IPS-NIHi7 (cell line): Measurements from ENCODE around the gene NRCAM.

Experiments used
- DNase-seq: peaks from one replicate; pipeline ENCODE4 v3.0.0; 2012; ENCODE audit warnings: mixed read lengths; ENCODE audit errors: extremely low spot score

The NRCAM gene

GRCh38 chr7:108308276-108308675, 148.0 kb downstream of the NRCAM start:
- DNase-seq: no peak

DNA sequence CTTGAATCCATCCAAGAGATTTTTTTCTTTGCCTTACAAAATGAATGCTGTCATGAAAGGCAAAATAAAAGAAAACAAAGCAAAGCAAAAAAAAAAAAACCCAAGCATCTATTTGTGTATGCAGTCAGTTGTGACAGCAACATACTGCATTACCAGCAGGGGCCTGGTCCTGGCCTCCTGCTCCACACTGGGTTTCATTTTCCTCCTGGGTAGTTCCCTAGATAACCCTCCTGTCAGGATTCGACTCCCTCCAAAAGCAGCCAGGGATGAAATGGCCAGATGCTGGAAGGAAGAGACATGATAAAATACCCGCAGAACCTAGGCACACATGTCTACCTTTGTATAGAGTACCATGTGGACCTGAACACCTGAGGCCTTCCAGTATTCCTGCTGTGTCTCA, 148.6 kb downstream of the NRCAM start:
- no peak for DNase-seq

DNA sequence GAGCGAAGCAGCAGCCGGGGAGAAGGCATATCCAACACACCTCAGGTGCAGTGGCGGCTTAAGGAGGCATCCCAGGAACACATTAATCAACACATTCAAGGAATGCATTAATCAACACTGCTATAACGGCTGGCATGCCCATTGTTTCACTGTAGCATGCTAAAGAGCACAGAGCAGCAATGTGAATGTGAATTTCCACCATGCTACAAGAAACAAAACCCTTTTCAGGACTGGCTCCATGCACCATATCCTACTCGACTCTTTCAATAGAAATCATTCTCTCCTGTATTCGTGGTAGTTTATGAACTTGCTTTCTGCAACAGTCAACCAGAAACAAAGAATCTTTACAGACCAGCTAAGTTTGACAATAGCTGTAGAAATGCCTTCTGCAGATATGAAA, 149.0 kb downstream of the NRCAM start:
- DNase-seq: no peak

DNA sequence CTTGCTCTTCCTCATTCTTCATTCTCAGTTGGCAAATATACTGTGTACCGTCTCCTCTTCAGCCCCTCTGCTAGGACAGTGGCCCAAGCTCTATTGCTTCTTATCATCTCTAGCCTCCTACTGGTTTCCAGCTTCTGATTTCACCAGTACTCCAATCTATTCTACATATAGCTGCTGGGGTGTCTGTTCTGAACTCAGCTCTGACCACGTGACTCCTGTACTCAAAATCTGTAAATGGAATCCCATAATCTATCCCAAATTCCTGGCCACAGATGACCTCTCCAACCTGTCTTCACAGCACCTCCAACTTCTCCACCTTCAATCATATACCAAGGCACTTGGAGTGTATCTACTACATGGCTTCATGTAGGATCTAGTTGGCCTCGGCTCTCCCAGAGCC, 152.9 kb downstream of the NRCAM start:
- no peak for DNase-seq

GRCh38 chr7:108301387-108301786, 154.8 kb downstream of the NRCAM start:
- DNase-seq: no peak

DNA sequence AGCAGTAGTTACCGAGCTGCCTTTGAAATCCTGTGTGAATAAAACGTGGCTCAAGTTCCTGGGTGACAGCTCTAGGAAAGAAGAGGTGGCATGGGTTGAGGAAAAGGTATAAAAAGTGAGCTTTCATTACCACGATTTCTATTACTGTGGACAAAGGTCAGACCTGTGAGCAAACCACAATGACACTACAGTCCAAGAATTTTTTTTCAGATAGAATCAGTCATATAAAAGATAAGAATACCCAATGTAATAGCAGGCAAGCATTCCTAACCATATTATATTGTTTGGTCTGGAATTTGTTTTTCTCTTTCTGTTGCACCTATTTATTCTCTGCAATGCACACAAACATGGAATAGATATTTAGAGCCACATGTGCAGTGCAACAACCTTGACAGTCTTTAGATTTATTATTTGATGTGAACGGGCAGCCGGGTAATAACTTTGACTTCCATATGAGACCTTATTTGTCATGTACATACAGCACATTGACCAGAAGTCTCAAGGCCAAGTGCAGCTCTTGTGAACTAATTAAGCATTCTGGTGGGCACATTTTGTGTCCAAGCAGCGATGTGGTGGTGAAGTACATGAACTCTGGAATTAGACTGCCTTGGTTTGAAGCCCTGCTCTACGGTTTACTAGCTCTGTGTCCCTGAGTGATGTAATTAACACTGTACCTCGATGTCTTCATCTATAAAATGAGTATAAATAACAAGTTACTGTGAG, 156.8 kb downstream of the NRCAM start:
- DNase-seq: no peak

DNA sequence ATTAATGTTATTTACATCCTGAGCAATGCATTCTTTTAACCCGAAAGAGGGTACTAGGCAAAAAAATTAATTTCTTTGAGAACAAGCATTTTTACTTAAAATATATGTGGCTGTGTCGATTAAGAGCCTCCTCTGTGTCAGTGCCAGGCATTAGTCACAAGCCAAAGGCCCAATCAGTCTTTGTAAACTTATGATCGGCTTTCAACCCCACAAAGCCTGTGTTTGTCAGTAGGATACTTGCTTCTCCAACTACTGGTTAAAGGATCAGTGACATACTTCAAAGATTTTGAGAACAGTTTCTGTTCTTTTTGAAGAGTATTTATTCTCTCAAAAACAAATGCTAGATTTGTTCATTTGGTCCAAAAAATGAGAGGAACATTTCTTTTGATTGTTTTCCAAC, 159.3 kb downstream of the NRCAM start:
- DNase-seq: no peak

- DNase-seq: no peak
Observed at GRCh38 chr7:108294595-108294994, 161.6 kb downstream of the NRCAM start.

GRCh38 chr7:108293149-108293612, 163.1 kb downstream of the NRCAM start:
- DNase-seq: no peak

- no peak for DNase-seq
Observed at GRCh38 chr7:108292541-108292940, 163.7 kb downstream of the NRCAM start.

DNA sequence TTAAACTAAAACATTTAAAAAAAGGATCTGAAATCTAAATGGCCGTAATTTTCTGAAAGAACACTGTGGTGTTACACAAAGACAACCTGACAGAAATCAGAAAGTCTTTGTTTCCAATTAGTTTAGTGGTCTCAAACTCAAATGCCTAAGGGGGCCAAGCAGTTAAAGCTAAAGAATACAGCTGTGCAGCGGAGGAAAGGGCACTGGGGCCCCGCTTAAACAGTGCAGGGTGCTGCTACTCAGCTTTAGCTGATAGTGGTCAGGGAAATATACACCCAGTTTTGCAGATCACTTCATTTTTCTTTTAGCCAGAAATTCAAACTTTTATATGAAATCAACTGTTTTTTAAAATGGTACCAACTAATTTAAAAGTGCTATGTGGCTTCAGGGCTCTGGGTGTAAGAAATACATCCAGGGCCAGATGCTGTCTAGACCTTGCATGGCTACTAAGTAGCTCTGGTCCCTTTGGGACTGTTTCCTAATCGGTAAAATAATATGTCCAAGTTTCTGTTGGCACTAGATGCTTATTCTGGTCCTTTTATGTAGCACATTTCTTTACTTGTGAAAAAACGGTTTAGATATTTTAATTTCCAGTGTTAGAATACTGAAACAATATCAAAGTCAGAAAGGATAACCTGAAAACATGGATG, 164.3 kb downstream of the NRCAM start:
- DNase-seq: no peak

- no peak for DNase-seq
Observed at GRCh38 chr7:108291152-108291508, 165.1 kb downstream of the NRCAM start.

- DNase-seq: no peak
Observed at GRCh38 chr7:108290459-108291151, 165.6 kb downstream of the NRCAM start.

- no peak for DNase-seq
Observed at GRCh38 chr7:108289852-108290251, 166.4 kb downstream of the NRCAM start.

GRCh38 chr7:108287857-108288256, 168.4 kb downstream of the NRCAM start:
- DNase-seq: no peak

DNA sequence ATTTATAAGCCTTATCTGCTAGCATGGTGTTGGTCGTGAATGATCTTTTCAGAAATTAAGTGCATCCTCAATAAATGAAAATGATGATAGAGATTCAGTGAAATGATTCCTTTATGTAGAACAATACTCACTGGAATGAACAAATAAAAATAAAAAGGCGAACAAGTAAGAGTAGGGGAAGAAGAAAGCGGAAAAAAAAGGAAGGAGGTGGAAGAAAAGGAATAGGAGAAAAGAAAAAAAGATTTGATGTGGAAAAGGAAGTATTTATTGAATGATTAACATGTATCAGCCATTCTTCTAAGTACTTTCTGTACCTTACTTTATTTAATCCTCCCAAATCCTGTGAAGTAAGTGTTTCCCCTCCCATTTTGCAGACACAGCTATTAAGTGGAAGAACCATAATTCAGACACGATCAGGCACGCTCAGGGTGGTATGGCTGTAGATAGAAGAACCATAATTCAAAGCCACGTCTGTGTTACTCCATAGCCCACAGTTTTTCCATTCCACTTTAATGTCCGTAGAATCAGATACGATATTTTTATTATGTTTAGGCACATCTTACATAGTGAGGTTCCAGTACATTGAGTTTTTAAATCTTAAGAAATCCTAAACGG, 169.8 kb downstream of the NRCAM start:
- no peak for DNase-seq

GRCh38 chr7:108285778-108286177, 170.5 kb downstream of the NRCAM start:
- no peak for DNase-seq

- no peak for DNase-seq
Observed at GRCh38 chr7:108285003-108285368, 171.2 kb downstream of the NRCAM start.

GRCh38 chr7:108284349-108285002, 171.8 kb downstream of the NRCAM start:
- DNase-seq: no peak

DNA sequence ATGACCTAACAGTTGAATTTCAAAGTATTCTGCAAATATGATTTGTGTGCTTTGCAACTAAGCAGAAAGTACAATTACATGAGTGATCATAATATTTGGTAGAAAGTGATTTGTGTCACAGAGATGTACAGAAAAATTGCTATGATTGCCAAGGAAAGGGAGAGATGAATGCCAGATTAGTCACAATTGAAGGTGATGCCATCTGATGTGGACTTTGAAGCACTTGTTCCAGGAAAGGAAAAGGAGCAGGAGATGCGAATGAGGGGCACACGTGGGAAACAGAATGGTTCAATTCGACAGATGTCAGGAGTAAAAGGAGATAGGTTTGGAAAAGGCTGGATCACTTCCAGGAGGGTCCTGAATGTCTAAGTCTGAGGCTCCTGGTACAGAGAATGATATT, 173.0 kb downstream of the NRCAM start:
- no peak for DNase-seq

DNA sequence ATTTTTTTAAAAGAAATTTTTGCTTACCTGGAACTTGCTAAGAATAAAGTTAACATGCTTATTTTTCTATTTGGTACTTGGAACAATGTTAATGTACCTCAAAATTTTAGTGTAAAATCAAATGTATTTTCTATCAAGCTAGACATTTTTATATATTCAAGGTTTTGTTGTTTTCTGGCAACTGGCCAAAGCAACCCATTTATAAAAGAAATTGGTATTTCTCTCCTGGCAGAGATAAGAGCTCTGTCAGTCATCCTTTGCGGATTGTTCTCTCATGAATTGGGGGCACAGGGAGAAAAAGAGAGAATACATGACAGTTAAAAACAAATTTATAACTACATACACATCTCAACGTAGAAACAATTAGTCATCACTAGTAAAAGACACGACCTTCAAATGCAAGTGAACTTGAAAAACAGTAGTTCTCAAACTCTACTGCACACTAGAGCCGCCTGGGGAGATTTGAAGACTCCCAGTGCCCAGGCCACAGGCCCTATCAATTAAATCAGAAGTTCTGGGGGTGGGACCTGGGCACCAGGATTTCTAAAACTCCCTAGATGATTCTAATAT, 173.7 kb downstream of the NRCAM start:
- no peak for DNase-seq

GRCh38 chr7:108280136-108280535, 176.1 kb downstream of the NRCAM start:
- DNase-seq: no peak
